H1 (cell line): Measurements from ENCODE around the gene CACNB4.

ENCODE experiments used
- BCL11A ChIP-seq, 2 experiments: IDR thresholded peaks; one replicate each; pipeline ENCODE4 v1.6.1; 2011; ENCODE audit warnings: low read depth in 2 of 2, low read length in 2 of 2, mild to moderate bottlenecking in 2 of 2
- EP300 ChIP-seq, 2 experiments: IDR thresholded peaks; 1 replicate in 1 of 2; 2 replicates in 1 of 2; pipeline ENCODE4 v1.6.1; 2011 to 2012; ENCODE audit warnings: low read depth in 2 of 2, low read length in 2 of 2, mild to moderate bottlenecking in 2 of 2, borderline replicate concordance in 1 of 2, inconsistent platforms in 1 of 2, moderate library complexity in 1 of 2
- EZH2 ChIP-seq: fragments of 200-600 bp; sonication (generic); IDR thresholded peaks from 2 replicates; pipeline ENCODE4 v1.7.1; 2012; ENCODE audit warnings: low read depth, mild to moderate bottlenecking, moderate library complexity, low read length, inconsistent platforms; ENCODE audit not compliant: severe bottlenecking
- FOSL1 ChIP-seq: IDR thresholded peaks from 2 replicates; pipeline ENCODE4 v1.6.1; 2011; ENCODE audit warnings: mild to moderate bottlenecking, low read depth, low read length, moderate library complexity; ENCODE audit not compliant: insufficient read depth
- JUN ChIP-seq: IDR thresholded peaks from 2 replicates; pipeline ENCODE4 v1.6.1; 2011; ENCODE audit warnings: low read depth, mild to moderate bottlenecking, improper control_type of control experiment, low read length
- KDM4A ChIP-seq: IDR thresholded peaks from one replicate; pipeline ENCODE4 v1.7.1; 2012; ENCODE audit warnings: low read depth, mild to moderate bottlenecking, moderate library complexity, low read length, inconsistent platforms; ENCODE audit not compliant: severe bottlenecking
- TAF1 ChIP-seq: IDR thresholded peaks from 2 replicates; pipeline ENCODE4 v1.6.1; 2011; ENCODE audit warnings: mild to moderate bottlenecking, low read depth, low read length
- YY1 ChIP-seq: IDR thresholded peaks from 2 replicates; pipeline ENCODE4 v1.6.1; 2011; ENCODE audit warnings: low read depth, mild to moderate bottlenecking, low read length
- ZNF274 ChIP-seq: IDR thresholded peaks from 2 replicates; pipeline ENCODE4 v1.7.0; 2012; ENCODE audit warnings: low read length, borderline replicate concordance; ENCODE audit errors: extremely low read depth
- TF ChIP-seq, protein P1 (sequence below), 3 experiments: IDR thresholded peaks; 1 replicate in 2 of 3; 2 replicates in 1 of 3; pipeline versions ENCODE4 v1.5.1 to v1.6.1; 2011; ENCODE audit warnings: low read length in 3 of 3, mild to moderate bottlenecking in 3 of 3, inconsistent platforms in 2 of 3, low read depth in 1 of 3, moderate library complexity in 1 of 3; ENCODE audit not compliant: insufficient read depth in 1 of 3; ENCODE audit errors: control extremely low read depth in 1 of 3

DNA sequence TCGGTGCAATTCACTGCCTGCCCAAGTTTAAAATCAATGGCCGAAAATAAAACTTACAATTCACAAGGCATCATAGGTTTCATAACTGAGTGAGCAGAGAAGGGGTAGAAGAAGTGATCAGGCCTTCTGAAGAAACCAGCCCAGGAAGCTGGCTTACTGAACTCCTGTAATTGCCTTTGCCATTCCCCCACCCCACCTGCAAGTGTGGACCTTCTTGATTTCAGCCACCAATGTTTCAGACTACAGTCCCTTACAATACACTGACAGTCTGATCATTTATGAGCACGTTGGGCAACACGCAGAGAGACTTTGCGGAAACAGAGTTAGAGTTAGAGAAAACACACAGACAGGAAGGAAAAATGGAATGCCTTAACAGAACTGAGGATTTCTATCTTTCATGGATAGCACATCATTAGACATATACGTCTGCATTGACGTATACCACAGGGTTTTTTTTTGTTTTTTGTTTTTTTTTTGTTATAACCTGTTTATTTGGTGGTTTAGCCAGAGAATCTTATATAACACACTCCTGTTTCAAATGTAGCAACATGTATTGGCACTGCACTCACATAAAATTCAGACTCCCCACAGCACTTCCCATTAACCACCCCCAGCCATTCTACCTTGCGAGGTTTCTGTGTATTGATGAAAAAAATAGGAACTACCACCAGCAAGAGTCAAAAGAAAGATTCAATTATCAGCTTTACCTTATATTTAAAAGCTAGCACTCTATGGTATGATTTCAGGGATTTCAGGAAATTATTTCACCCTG, 126.4 kb downstream of the CACNB4 start:
- TF ChIP-seq EP300 (IDR thresholded peaks at IDR 0.05; ENCODE audit: borderline replicate concordance in 1 of 2, low read depth in 2 of 2, low read length in 2 of 2): no peak
- TF ChIP-seq, protein P1, sequence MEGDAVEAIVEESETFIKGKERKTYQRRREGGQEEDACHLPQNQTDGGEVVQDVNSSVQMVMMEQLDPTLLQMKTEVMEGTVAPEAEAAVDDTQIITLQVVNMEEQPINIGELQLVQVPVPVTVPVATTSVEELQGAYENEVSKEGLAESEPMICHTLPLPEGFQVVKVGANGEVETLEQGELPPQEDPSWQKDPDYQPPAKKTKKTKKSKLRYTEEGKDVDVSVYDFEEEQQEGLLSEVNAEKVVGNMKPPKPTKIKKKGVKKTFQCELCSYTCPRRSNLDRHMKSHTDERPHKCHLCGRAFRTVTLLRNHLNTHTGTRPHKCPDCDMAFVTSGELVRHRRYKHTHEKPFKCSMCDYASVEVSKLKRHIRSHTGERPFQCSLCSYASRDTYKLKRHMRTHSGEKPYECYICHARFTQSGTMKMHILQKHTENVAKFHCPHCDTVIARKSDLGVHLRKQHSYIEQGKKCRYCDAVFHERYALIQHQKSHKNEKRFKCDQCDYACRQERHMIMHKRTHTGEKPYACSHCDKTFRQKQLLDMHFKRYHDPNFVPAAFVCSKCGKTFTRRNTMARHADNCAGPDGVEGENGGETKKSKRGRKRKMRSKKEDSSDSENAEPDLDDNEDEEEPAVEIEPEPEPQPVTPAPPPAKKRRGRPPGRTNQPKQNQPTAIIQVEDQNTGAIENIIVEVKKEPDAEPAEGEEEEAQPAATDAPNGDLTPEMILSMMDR (IDR thresholded peaks at IDR 0.05; ENCODE audit: control extremely low read depth in 1 of 3, insufficient read depth in 1 of 3, low read depth in 1 of 3, low read length in 3 of 3): no peak
- TF ChIP-seq TAF1: no peak
- no peak for TF ChIP-seq EZH2
- TF ChIP-seq KDM4A: no peak
- no peak for TF ChIP-seq BCL11A (IDR thresholded peaks at IDR 0.05; ENCODE audit: low read depth in 2 of 2, low read length in 2 of 2)
- no peak for TF ChIP-seq JUN
- TF ChIP-seq FOSL1: no peak
- no peak for TF ChIP-seq YY1
- no peak for TF ChIP-seq ZNF274
